Caco-2 (cell line): ENCODE results near the gene TAF3. TPM values are rescaled to one million over a fixed set of nuclear protein-coding genes. Genes with fewer than 3 reads are reported as not detected.

Source experiments
- BruUV-seq: library from RNA; stranded (reverse); fragments of 400-500 nt; replicated peaks from 2 replicates; lab custom pipeline; 2021; lab: Mats Ljungman, UMichigan
- CTCF ChIA-PET: fragments of 300-600 bp; sonication (Branson Sonifier 250); formaldehyde crosslinking; loops from one replicate; lab custom pipeline; 2022; ENCODE audit warnings: antibody characterized with exemption; lab: Charles Lee
- POLR2A ChIA-PET: fragments of 300-600 bp; sonication (Branson Sonifier 250); formaldehyde crosslinking; loops from one replicate; lab custom pipeline; 2022; ENCODE audit warnings: antibody characterized with exemption; lab: Charles Lee
- DNase-seq, 2 experiments: peaks; one replicate each; pipeline versions ENCODE4 v3.0.0 to v3.0.0-alpha.2; 2020 to 2022
- H3K27me3 ChIP-seq: replicated peaks from 2 replicates; pipeline ENCODE4 v1.6.0; 2011; ENCODE audit warnings: low read length; ENCODE audit not compliant: control insufficient read depth, insufficient read depth
- H3K36me3 ChIP-seq: 2 replicates; pipeline ENCODE4 v1.5.1; 2011; ENCODE audit warnings: low read length; ENCODE audit not compliant: control insufficient read depth, insufficient read depth
- H3K4me1 ChIP-seq: fragments of 250-450 bp; sonication (Bioruptor Pico); 2 replicates; pipeline ENCODE4 v1.5.1; 2020; ENCODE audit warnings: mild to moderate bottlenecking
- H3K4me3 ChIP-seq: 2 replicates; pipeline ENCODE4 v1.5.1; 2011; ENCODE audit warnings: low read depth, mild to moderate bottlenecking, control low read depth, low read length
- H3K9me3 ChIP-seq: fragments of 250-450 bp; sonication (Bioruptor Pico); 2 replicates; pipeline ENCODE4 v1.5.1; 2020; ENCODE audit warnings: mild to moderate bottlenecking, moderate library complexity
- H3K27ac Mint-ChIP-seq: one replicate; pipeline ENCODE4 v1.8.0; 2022; ENCODE audit warnings: mixed read lengths; ENCODE audit not compliant: unreplicated experiment
- H3K27me3 Mint-ChIP-seq: one replicate; pipeline ENCODE4 v1.8.0; 2022; ENCODE audit warnings: mixed read lengths; ENCODE audit not compliant: insufficient read depth, unreplicated experiment
- H3K36me3 Mint-ChIP-seq: one replicate; pipeline ENCODE4 v1.8.0; 2022; ENCODE audit warnings: mild to moderate bottlenecking, mixed read lengths; ENCODE audit not compliant: insufficient read depth, unreplicated experiment
- H3K4me1 Mint-ChIP-seq: one replicate; pipeline ENCODE4 v1.8.0; 2022; ENCODE audit warnings: low read depth, mixed read lengths; ENCODE audit not compliant: unreplicated experiment
- H3K4me3 Mint-ChIP-seq: one replicate; pipeline ENCODE4 v1.8.0; 2022; ENCODE audit warnings: mild to moderate bottlenecking, moderate library complexity, mixed read lengths; ENCODE audit not compliant: unreplicated experiment
- H3K9me3 Mint-ChIP-seq: one replicate; pipeline ENCODE4 v1.8.0; 2022; ENCODE audit warnings: mixed read lengths; ENCODE audit not compliant: unreplicated experiment
- CTCF ChIP-seq, 2 experiments: fragments of 200-600 bp in 1 of 2; IDR thresholded peaks; 1 replicate in 1 of 2; 2 replicates in 1 of 2; pipeline versions ENCODE4 v1.5.1 to v1.8.0; 2011 to 2022; ENCODE audit warnings: antibody characterized with exemption in 1 of 2, control low read depth in 1 of 2, inconsistent platforms in 1 of 2, low read depth in 1 of 2, low read length in 1 of 2, mild to moderate bottlenecking in 1 of 2, moderate library complexity in 1 of 2; ENCODE audit not compliant: insufficient read depth in 1 of 2, severe bottlenecking in 1 of 2, unreplicated experiment in 1 of 2
- intact Hi-C: fragments of 100-400 bp; cut with micrococcal nuclease; formaldehyde crosslinking; loops from one replicate; pipeline ENCODE4 v1.10.0; 2022; ENCODE audit not compliant: unreplicated experiment
- total RNA-seq: library from RNA; stranded (reverse); gene quantifications from 2 replicates; pipeline ENCODE4 v1.2.3, GENCODE V29; 2022

The TAF3 gene
- total RNA-seq, 1 experiment from 2014 or later = 30.6 TPM

- intact Hi-C loops = no loop called here
- POLR2A ChIA-PET = interaction anchor here (0.6 kb wide), 1 partner anchor 178 kb away, joined by 3 read pairs; the partner anchor contains the start of genes ATP5F1C and KIN
- Mint-ChIP-seq H3K9me3 (peaks cover 12% of the 10 kb centered on the region), H3K4me3 (no peak overlapping the region), H3K36me3 (peaks cover 17% of the 10 kb centered on the region), H3K27me3 (no peaks in the 10 kb centered on the region), H3K4me1 (peaks cover 10% of the 10 kb centered on the region), H3K27ac (no peak overlapping the region)
- no TSS peak for BruUV-seq
- no peak for TF ChIP-seq CTCF (IDR thresholded peaks at IDR 0.05; ENCODE audit: insufficient read depth in 1 of 2, low read depth in 1 of 2, low read length in 1 of 2, severe bottlenecking in 1 of 2, unreplicated experiment in 1 of 2)
- Histone ChIP-seq H3K36me3 (no peaks in the 10 kb centered on the region), H3K9me3 (no peaks in the 10 kb centered on the region), H3K4me1 (peaks cover 9% of the 10 kb centered on the region), H3K4me3 (no peak overlapping the region), H3K27me3 (no peaks in the 10 kb centered on the region)
- DNase-seq = no peak
- CTCF ChIA-PET = no interaction called here
Observed at GRCh38 chr10:7965457-7965856, 147.2 kb downstream of the TAF3 start.

GRCh38 chr10:7967035-7967434 is 148.7 kb downstream of the TAF3 start:
- DNase-seq = no peak
- H3K27me3 Mint-ChIP-seq = no peaks in the 10 kb centered on the region
- H3K4me1 ChIP-seq = peaks cover 9% of the 10 kb centered on the region
- no TSS peak for BruUV-seq
- peaks cover 17% of the 10 kb centered on the region for H3K36me3 Mint-ChIP-seq
- no peak overlapping the region for H3K4me3 Mint-ChIP-seq
- H3K9me3 Mint-ChIP-seq = peaks cover 12% of the 10 kb centered on the region
- H3K4me3 ChIP-seq = no peak overlapping the region
- H3K9me3 ChIP-seq = no peaks in the 10 kb centered on the region
- no peak overlapping the region for H3K27ac Mint-ChIP-seq
- intact Hi-C loops = no loop called here
- no peaks in the 10 kb centered on the region for H3K27me3 ChIP-seq
- POLR2A ChIA-PET = no interaction called here
- CTCF ChIA-PET = no interaction called here
- no peaks in the 10 kb centered on the region for H3K36me3 ChIP-seq
- H3K4me1 Mint-ChIP-seq = peaks cover 10% of the 10 kb centered on the region
- TF ChIP-seq CTCF (IDR thresholded peaks at IDR 0.05; ENCODE audit: insufficient read depth in 1 of 2, low read depth in 1 of 2, low read length in 1 of 2, severe bottlenecking in 1 of 2, unreplicated experiment in 1 of 2) = no peak

- intact Hi-C loops = no loop called here
- CTCF ChIA-PET = no interaction called here
- H3K4me3 ChIP-seq = no peak overlapping the region
- H3K36me3 ChIP-seq = no peaks in the 10 kb centered on the region
- no TSS peak for BruUV-seq
- H3K27me3 Mint-ChIP-seq = no peaks in the 10 kb centered on the region
- no peaks in the 10 kb centered on the region for H3K27me3 ChIP-seq
- peaks cover 12% of the 10 kb centered on the region for H3K9me3 Mint-ChIP-seq
- POLR2A ChIA-PET = no interaction called here
- peaks cover 9% of the 10 kb centered on the region for H3K4me1 ChIP-seq
- no peak for DNase-seq
- peaks cover 17% of the 10 kb centered on the region for H3K36me3 Mint-ChIP-seq
- H3K4me1 Mint-ChIP-seq = peaks cover 10% of the 10 kb centered on the region
- TF ChIP-seq CTCF (IDR thresholded peaks at IDR 0.05; ENCODE audit: insufficient read depth in 1 of 2, low read depth in 1 of 2, low read length in 1 of 2, severe bottlenecking in 1 of 2, unreplicated experiment in 1 of 2) = no peak
- no peak overlapping the region for H3K4me3 Mint-ChIP-seq
- no peak overlapping the region for H3K27ac Mint-ChIP-seq
- H3K9me3 ChIP-seq = no peaks in the 10 kb centered on the region
Observed at GRCh38 chr10:7968510-7969112, 150.3 kb downstream of the TAF3 start.
